Dendritic cell treated with granulocyte-macrophage colony-stimulating factor and Interleukin-4, amounts not matched to agents 40 ng/mL and 50 ng/mL, for 4 days (primary cell): ENCODE data around the gene KRT75.

ENCODE experiments used
- H3K27ac Mint-ChIP-seq: one replicate; pipeline ENCODE4 v1.8.0; 2022; ENCODE audit warnings: mild to moderate bottlenecking, mixed read lengths
- H3K27me3 Mint-ChIP-seq: one replicate; pipeline ENCODE4 v1.8.0; 2022; ENCODE audit warnings: mild to moderate bottlenecking, mixed read lengths
- H3K36me3 Mint-ChIP-seq: one replicate; pipeline ENCODE4 v1.8.0; 2022; ENCODE audit warnings: low read depth, mixed read lengths
- H3K4me1 Mint-ChIP-seq: one replicate; pipeline ENCODE4 v1.8.0; 2022; ENCODE audit warnings: low read depth, mixed read lengths
- H3K4me3 Mint-ChIP-seq: one replicate; pipeline ENCODE4 v1.8.0; 2022; ENCODE audit warnings: mild to moderate bottlenecking, moderate library complexity, mixed read lengths
- H3K9me3 Mint-ChIP-seq: one replicate; pipeline ENCODE4 v1.8.0; 2022; ENCODE audit warnings: mixed read lengths
- intact Hi-C: fragments of 100-400 bp; cut with micrococcal nuclease; formaldehyde crosslinking; loops from one replicate; pipeline ENCODE4 v1.15.0; 2022

The KRT75 gene

DNA sequence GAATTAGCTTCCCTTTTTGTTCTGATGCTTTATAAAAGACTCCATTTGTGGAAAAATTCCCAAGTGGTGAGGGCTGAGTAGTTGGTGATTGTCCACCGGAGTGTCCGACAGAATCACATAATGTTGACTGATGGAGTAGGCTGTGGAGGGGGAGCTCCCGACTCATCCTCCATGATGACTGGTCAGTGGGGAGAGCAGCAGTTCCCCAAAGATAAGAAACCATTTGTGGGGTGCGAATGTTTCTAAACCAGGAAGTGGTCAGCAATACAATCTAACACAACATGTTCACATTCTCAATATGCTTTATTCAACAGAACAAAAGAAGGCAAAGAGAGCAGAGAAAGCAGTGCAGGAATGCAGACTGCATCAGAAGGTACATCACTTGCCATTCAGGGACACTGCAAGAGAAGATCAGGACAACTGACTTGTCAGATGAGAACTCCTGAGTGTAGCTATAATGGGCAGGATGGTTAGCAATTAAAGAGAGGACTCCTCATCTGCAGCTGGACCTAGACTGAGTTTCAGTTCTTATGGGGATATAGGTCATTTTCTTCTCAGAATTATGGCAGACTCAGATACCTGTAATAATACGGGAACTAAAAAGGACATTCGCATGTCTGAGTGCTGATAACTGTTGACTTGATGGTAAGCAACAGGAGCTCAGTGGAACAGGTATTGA is 12.3 kb upstream of the KRT75 start:
- Mint-ChIP-seq H3K27ac (no peak overlapping the region), H3K36me3 (no peaks in the 10 kb centered on the region), H3K4me3 (no peak overlapping the region), H3K27me3 (peaks cover 22% of the 10 kb centered on the region), H3K9me3 (no peaks in the 10 kb centered on the region), H3K4me1 (no peaks in the 10 kb centered on the region)
- intact Hi-C loops: no loop called here

DNA sequence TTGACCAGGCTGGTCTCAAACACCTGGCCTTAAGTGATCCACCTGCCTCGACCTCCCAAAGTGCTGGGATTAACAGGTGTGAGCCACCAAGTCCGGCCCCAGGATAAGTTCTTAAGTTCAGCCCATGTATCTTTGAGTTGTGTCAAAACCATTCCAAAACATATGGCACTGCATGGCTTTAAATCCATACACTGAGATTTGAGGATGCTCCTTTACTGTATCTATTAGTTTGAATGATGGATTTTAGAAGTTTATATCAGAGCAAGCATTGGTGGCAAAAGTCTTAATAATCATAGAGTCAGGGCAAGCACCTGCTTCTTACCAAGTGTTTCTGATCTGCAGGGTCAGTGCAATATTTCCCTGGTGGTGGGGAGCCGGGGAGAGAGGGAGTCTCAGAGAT is 11.7 kb upstream of the KRT75 start:
- H3K4me1 Mint-ChIP-seq: no peaks in the 10 kb centered on the region
- no peaks in the 10 kb centered on the region for H3K36me3 Mint-ChIP-seq
- H3K4me3 Mint-ChIP-seq: no peak overlapping the region
- no peaks in the 10 kb centered on the region for H3K9me3 Mint-ChIP-seq
- intact Hi-C loops: no loop called here
- H3K27ac Mint-ChIP-seq: no peak overlapping the region
- H3K27me3 Mint-ChIP-seq: peaks cover 22% of the 10 kb centered on the region

DNA sequence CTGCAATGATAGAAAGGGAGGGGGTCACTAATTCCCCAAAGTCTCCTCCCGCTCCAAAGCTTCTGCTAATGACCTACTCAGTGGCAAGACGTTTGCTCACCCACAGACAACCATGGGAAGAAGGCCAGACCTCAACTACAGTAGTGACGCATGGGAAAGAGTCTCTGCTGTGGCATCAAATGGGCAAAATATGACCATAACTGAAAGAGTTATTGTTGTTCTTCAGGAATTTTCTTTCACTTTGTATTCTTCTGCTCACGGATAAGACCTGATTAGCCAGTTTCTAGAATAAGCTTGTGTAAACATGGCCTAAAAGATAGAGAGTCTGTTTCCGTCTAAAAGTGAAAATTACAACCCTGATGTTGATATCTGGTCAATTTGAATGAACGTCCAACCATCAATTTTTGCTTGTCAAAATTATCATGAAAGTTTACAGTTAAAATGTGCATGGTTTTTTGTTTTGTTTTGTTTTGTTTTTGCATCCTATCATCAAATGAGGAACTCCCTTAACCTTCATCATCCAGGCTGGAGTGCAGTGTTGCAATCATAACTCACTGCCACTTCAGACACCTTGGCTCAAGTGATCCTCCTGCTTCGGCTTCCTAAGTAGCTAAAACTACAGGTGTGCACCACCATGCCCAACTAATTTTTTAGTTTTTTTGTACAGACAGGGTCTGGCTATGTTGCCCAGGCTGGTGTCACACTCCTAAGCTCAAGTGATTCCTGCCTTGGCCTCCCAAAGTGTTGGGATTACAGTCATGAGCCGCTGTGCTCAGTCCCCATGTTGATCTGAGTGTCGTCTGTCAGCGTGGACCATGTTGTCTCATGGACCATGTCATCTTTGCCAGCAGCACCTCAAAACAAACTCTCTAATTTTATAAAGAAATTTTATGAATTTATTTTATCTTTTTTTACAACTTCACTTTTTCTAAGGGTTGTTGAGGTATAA is 10.8 kb upstream of the KRT75 start:
- H3K9me3 Mint-ChIP-seq: no peaks in the 10 kb centered on the region
- peaks cover 22% of the 10 kb centered on the region for H3K27me3 Mint-ChIP-seq
- no peak overlapping the region for H3K27ac Mint-ChIP-seq
- H3K4me3 Mint-ChIP-seq: no peak overlapping the region
- H3K4me1 Mint-ChIP-seq: no peaks in the 10 kb centered on the region
- intact Hi-C loops: no loop called here
- H3K36me3 Mint-ChIP-seq: no peaks in the 10 kb centered on the region

DNA sequence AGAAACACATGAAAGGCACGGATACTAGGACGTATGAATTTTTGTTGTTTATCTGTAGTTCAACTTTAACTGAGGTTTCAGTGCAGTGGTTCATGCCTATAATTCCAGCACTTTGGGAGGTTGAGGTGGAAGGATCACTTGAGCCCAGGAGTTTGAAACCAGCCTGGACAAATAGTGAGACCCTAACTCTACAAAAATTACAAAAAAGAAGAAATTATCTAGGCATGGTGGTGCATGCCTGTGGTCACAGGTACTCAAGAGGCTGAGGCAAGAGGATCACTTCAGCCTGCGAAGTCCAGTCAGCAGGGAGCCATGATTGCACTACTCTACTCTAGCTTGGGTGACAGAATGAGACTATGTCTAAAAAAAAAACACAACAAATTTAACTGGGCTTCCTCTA is 9.8 kb upstream of the KRT75 start:
- H3K9me3 Mint-ChIP-seq: no peaks in the 10 kb centered on the region
- H3K4me3 Mint-ChIP-seq: no peak overlapping the region
- intact Hi-C loops: no loop called here

DNA sequence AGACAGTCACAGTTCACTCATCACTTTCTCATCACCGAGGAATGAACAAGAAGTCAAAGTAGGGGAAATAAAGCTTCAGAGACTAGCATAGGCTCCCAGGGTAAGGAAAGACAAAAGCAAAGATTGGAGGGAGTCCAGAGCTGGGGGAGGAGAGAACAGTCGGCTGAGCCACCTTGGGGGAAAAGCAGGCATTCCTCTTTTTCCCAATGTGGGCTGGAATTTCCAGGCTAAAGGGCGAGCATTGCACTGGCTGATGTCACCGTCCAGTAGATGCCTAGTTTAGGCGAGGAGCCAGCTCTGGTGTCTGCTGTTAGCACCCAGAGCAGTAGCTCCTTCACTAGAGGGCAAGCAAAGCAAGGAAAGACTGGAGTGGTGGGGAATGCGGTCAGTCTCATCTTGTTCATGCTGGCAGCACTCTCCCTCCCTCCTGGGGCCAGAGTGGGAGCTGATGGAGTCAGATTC is 8.5 kb upstream of the KRT75 start:
- H3K27me3 Mint-ChIP-seq: peaks cover 18% of the 10 kb centered on the region
- H3K36me3 Mint-ChIP-seq: no peaks in the 10 kb centered on the region
- no peak overlapping the region for H3K4me3 Mint-ChIP-seq
- intact Hi-C loops: no loop called here
- H3K4me1 Mint-ChIP-seq: no peaks in the 10 kb centered on the region
- no peaks in the 10 kb centered on the region for H3K9me3 Mint-ChIP-seq
- H3K27ac Mint-ChIP-seq: no peak overlapping the region

More for the DNA sequence above, 9.8 kb upstream of the KRT75 start:
- no peaks in the 10 kb centered on the region for H3K4me1 Mint-ChIP-seq
- no peak overlapping the region for H3K27ac Mint-ChIP-seq
- H3K36me3 Mint-ChIP-seq: no peaks in the 10 kb centered on the region
- peaks cover 18% of the 10 kb centered on the region for H3K27me3 Mint-ChIP-seq

DNA sequence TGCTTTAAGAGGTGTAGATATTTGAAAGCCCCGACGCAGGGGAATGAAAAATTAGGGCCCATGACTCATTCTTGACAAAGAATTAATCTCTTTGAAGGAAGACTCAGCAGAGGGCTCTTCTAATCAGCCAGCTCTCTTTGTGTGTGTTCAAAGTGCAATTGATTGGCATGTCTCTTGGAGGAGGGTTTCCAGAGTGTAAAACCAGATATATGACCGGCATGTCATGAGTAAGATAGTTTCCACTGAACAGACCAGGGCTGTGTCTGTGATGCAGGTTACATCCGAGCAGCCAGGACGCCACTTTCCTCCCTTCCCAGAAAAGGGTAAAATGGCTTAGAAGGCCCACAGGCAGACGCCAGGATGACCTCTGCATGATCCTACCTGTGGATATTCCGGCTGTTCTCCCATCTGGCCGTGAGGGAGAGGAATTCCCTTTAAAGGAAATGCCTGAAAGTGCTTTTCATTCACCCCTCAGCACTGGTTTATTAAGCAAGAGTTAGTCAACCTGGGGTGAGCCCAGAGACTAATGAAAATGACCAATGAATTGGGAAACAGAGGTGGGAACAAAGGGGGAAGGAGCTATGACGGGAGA is 7.2 kb upstream of the KRT75 start:
- Mint-ChIP-seq H3K9me3 (no peaks in the 10 kb centered on the region), H3K36me3 (no peaks in the 10 kb centered on the region), H3K27ac (no peak overlapping the region), H3K4me3 (no peak overlapping the region), H3K27me3 (peaks cover 19% of the 10 kb centered on the region), H3K4me1 (no peaks in the 10 kb centered on the region)
- intact Hi-C loops: no loop called here

DNA sequence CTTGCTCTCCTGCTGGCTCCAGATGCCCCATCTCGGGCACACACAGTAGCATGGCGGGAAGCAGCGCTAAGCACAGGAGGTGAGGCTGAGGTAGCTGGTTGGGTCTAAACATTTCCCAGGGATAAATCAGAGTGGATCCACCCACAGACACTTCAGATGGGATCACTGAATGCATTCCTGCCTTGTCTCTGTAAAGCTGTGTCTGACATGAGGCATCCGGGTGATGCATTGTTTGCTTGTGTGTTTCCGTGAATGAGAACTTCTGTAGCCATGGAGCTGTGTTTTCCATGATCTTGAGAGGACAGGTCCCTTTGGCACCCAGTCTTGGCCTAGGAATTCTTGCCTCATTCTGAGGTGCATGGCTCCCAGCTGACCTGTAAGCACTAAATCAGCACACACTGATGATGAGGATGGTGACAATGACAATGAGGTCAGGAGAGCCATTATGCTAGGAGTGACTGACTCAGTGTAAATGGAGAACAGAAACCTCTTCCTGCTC is 6.7 kb upstream of the KRT75 start:
- no peaks in the 10 kb centered on the region for H3K36me3 Mint-ChIP-seq
- H3K4me1 Mint-ChIP-seq: no peaks in the 10 kb centered on the region
- H3K27ac Mint-ChIP-seq: no peak overlapping the region
- intact Hi-C loops: no loop called here
- H3K9me3 Mint-ChIP-seq: no peaks in the 10 kb centered on the region
- peaks cover 17% of the 10 kb centered on the region for H3K27me3 Mint-ChIP-seq
- no peak overlapping the region for H3K4me3 Mint-ChIP-seq

DNA sequence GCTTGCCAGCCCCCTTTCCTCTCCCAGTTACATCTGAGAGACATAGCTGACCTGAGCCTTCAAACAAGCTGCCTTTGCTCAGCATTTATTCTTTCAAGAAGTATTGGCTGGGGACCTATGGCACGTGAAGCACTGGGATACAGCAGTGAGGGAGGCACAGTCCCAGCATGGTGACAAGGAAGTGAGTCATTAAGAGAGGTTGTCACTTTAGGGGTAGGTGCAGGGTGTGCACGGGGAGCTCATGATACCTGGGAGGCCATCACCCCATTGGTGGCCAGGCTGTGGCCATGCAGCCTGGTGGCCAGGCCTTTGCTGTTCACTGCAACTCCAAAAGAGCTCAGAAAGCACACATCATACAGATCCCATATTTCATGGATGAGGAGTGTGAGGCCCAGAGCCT is 5.7 kb upstream of the KRT75 start:
- Mint-ChIP-seq H3K4me1 (no peaks in the 10 kb centered on the region), H3K9me3 (no peaks in the 10 kb centered on the region), H3K4me3 (no peak overlapping the region), H3K36me3 (no peaks in the 10 kb centered on the region), H3K27me3 (peaks cover 17% of the 10 kb centered on the region), H3K27ac (no peak overlapping the region)
- intact Hi-C loops: no loop called here

DNA sequence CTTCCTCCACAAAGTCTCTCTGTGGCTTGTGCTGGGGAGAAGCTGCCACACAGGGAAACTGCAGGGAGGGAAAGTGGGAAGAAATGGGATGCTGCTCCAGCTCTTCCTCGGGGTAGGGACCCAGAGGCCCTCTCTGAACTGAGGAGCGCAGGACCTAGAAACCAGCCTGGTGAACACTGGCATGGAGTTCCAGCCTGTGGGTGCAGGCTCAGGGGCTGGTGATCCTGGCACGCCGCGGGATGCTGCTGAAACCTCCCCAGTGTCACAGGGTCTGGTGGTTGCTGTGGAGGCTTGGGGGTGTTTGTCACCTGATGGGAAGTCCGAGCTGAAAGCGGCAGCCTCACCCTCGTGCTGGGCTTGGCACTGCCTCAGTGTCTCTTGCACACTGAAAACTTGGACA is 5.2 kb upstream of the KRT75 start:
- Mint-ChIP-seq H3K9me3 (no peaks in the 10 kb centered on the region), H3K4me1 (no peaks in the 10 kb centered on the region), H3K27ac (no peak overlapping the region), H3K36me3 (no peaks in the 10 kb centered on the region), H3K4me3 (no peak overlapping the region), H3K27me3 (peaks cover 17% of the 10 kb centered on the region)
- intact Hi-C loops: no loop called here

DNA sequence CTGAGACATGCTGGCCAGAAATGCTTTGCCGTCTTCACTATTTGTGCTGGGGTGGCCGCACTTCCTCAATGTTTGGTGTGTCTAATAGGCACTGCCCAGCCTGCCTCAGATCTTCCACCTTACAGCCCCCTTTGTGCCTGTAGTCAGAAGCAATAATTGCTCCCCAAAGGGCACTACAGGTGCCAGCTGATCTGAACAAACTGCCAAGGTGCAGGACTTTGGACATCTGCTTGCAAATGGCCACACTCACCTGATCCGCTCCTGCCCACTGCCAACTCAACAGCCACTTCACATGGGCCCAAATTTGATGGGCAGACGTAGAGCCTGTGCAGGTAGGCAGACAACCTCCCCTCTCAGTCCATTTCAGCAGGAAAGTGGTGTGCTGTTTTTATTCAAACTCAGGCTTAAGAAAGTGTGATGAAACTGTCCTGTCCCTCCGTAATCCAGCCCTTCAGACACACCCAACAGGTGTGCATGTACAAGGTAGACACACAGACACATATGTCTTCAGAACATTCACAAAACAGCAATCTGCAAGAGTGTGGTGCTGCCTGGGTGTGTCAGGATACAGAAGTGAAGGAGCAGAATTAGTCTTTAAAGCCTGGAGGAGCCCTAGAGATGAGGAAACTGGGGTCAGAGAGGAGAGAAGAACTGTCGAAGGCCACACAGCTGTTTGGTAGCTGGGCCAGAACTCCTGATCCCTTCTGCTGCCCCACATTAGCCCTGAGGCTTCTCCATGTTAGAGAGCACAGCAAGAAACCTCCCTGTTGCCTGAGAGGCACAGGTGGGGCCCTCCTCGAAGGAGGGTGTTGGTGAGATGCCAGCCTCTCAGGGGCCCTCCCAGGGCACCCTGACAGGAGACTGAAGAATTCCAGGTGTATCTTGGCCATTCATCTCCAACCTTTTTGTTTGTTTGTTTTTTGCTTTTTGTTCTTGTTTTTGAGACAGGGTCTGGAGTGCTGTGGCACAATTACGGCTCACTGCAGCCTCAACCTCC is 4.4 kb upstream of the KRT75 start:
- Mint-ChIP-seq H3K36me3 (no peaks in the 10 kb centered on the region), H3K27ac (no peak overlapping the region), H3K9me3 (no peaks in the 10 kb centered on the region), H3K4me3 (no peak overlapping the region), H3K27me3 (peaks cover 17% of the 10 kb centered on the region), H3K4me1 (no peaks in the 10 kb centered on the region)
- intact Hi-C loops: no loop called here

DNA sequence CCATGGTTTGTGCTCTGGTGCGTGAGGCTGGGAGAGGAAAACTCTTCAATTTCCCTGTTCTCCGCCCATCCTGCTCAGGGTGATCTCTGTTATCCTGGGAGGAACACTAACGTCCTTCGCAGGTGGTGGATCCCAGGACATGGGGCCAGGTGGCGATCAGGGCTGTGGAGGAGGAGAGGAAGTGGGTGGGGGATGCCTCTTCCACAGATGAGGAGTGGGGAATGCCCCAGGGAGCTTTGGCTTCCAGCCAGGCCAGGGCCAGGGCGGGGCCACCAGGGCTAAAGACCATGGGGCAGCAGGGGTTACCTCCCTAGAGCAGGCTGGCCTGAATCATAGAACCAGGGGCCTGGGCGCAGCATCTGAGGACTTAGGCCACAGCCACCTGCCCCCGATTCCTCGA is 3.3 kb upstream of the KRT75 start:
- Mint-ChIP-seq H3K27me3 (peaks cover 10% of the 10 kb centered on the region), H3K9me3 (no peaks in the 10 kb centered on the region), H3K27ac (no peak overlapping the region), H3K4me1 (no peaks in the 10 kb centered on the region), H3K4me3 (no peak overlapping the region), H3K36me3 (no peaks in the 10 kb centered on the region)
- intact Hi-C loops: no loop called here

DNA sequence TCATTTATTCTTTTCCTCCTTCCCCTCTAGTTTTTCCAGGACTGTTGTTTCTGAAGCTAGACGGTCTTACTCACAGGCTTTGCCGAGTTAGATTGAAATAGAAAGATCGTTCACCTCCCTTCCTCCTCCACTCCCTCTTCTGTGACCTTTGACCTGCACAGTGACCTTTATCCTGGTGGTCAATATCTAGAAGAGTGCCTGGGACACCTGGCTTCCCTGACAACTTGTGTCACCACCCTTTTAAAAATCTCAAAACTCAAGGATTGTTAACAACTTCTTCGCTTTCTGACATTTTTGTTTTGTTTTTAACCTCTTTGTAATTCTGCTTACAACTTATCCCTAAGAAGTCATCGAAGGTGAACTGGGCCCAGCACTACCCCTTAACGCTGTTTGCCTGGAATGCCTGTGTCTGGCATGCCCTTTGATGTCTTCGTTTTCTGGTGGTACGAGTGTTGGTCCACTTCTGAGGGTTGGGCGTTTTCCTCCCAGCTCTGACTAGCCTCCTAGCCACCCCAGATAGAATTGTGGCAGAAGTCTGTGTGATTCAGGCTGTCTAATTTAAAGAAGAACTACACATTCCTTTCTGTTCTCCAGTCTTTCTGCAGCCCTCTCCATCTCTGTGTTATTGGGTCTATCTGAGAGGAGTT is 2.8 kb upstream of the KRT75 start:
- no peak overlapping the region for H3K4me3 Mint-ChIP-seq

More for the DNA sequence above, 2.8 kb upstream of the KRT75 start:
- Mint-ChIP-seq H3K36me3 (no peaks in the 10 kb centered on the region), H3K4me1 (no peaks in the 10 kb centered on the region), H3K27me3 (peaks cover 6% of the 10 kb centered on the region), H3K27ac (no peak overlapping the region), H3K9me3 (no peaks in the 10 kb centered on the region)
- intact Hi-C loops: no loop called here
